Glutamatergic neuron (in vitro differentiated cells): ENCODE data around the gene MAPK8. TPM values are rescaled to one million over a fixed set of nuclear protein-coding genes. Genes with fewer than 3 reads are reported as not detected.

ENCODE experiments used
- DNase-seq: peaks from one replicate; pipeline ENCODE4 v3.0.0; 2022
- H3K27ac Mint-ChIP-seq: one replicate; pipeline ENCODE4 v1.8.0; 2020; ENCODE audit warnings: mild to moderate bottlenecking, mixed read lengths, inconsistent platforms; ENCODE audit not compliant: unreplicated experiment
- H3K27me3 Mint-ChIP-seq: one replicate; pipeline ENCODE4 v1.8.0; 2020; ENCODE audit warnings: mild to moderate bottlenecking, moderate library complexity, mixed read lengths, inconsistent platforms; ENCODE audit not compliant: unreplicated experiment
- H3K36me3 Mint-ChIP-seq: one replicate; pipeline ENCODE4 v1.8.0; 2020; ENCODE audit warnings: mild to moderate bottlenecking, mixed read lengths, inconsistent platforms; ENCODE audit not compliant: unreplicated experiment
- H3K4me1 Mint-ChIP-seq: one replicate; pipeline ENCODE4 v1.8.0; 2020; ENCODE audit warnings: mild to moderate bottlenecking, low read depth, mixed read lengths, inconsistent platforms; ENCODE audit not compliant: unreplicated experiment
- H3K4me3 Mint-ChIP-seq: one replicate; pipeline ENCODE4 v1.8.0; 2020; ENCODE audit warnings: mild to moderate bottlenecking, mixed read lengths, inconsistent platforms; ENCODE audit not compliant: unreplicated experiment
- H3K9me3 Mint-ChIP-seq: one replicate; pipeline ENCODE4 v1.8.0; 2020; ENCODE audit warnings: mild to moderate bottlenecking, moderate library complexity, mixed read lengths, inconsistent platforms; ENCODE audit not compliant: unreplicated experiment
- total RNA-seq: library from RNA; stranded (reverse); fragmentation: NEBNext Ultra II Directional; extraction: Animal tissue kit (Norgen Biotek cat#: 25700); gene quantifications from one replicate; pipeline ENCODE4 v1.2.1, GENCODE V29; 2021; ENCODE audit not compliant: unreplicated experiment
- TF ChIP-seq, protein P1 (sequence below): fragments of 200-600 bp; sonication (generic); IDR thresholded peaks from one replicate; pipeline ENCODE4 v1.5.0; 2021; ENCODE audit not compliant: partially characterized antibody, unreplicated experiment

The MAPK8 gene
- total RNA-seq, 1 donor from 2014 or later = 317 TPM

DNA sequence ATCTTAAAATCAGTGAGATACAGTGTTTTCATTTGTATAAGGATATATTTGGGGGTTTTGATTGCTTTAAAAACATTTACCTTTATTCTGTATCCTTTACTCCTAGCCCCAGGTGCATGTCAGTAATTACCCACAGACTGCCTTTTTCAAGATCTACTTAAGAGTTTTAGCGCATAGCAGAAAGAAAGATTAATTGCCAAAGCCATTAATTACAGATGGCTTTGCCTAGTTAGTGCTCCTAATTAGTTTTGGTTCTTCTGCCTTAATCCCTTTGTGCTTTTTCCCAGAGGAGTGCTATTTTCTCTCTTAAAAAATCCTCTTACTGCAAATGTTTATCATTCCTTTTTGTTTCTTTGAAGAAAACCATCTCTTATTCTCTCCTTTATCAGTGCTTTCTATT is 122.8 kb downstream of the MAPK8 start:
- DNase-seq = no peak
- Mint-ChIP-seq H3K27ac (no peak overlapping the region), H3K4me3 (no peak overlapping the region), H3K4me1 (peaks cover 13% of the 10 kb centered on the region), H3K27me3 (no peaks in the 10 kb centered on the region), H3K36me3 (no peaks in the 10 kb centered on the region), H3K9me3 (no peaks in the 10 kb centered on the region)
- TF ChIP-seq, protein P1, sequence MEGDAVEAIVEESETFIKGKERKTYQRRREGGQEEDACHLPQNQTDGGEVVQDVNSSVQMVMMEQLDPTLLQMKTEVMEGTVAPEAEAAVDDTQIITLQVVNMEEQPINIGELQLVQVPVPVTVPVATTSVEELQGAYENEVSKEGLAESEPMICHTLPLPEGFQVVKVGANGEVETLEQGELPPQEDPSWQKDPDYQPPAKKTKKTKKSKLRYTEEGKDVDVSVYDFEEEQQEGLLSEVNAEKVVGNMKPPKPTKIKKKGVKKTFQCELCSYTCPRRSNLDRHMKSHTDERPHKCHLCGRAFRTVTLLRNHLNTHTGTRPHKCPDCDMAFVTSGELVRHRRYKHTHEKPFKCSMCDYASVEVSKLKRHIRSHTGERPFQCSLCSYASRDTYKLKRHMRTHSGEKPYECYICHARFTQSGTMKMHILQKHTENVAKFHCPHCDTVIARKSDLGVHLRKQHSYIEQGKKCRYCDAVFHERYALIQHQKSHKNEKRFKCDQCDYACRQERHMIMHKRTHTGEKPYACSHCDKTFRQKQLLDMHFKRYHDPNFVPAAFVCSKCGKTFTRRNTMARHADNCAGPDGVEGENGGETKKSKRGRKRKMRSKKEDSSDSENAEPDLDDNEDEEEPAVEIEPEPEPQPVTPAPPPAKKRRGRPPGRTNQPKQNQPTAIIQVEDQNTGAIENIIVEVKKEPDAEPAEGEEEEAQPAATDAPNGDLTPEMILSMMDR = no peak

DNA sequence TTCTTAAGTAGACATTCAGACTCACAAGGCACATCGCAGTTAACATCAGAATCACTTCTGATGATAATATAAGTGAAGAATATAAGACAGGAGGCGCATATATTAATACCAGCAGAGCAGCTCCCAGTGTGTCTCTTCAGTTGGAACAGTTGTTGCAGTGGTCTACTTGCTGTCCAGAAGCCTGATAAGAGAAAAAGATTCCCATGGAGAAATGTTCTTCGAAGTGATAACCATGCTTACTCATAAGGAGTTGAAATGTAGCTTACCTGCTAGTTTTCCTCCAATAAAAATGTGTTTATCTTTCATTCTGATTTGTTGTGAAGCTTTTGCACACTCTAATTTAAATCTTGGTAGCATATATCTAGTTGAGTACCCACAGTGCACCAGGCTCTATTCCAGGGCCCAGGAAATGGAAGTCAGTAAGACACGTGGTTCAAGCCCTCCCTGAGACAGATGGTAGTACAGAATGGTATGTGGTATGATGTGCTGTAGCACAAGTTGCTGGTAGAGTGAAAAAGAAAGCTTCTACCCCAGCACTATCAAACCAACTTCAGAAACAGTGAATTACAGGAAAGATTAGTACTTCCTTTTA is 124.0 kb downstream of the MAPK8 start:
- H3K9me3 Mint-ChIP-seq = no peaks in the 10 kb centered on the region
- H3K4me1 Mint-ChIP-seq = peaks cover 16% of the 10 kb centered on the region
- no peaks in the 10 kb centered on the region for H3K27me3 Mint-ChIP-seq
- TF ChIP-seq, protein P1 = no peak
- H3K27ac Mint-ChIP-seq = no peak overlapping the region
- no peak for DNase-seq
- no peak overlapping the region for H3K4me3 Mint-ChIP-seq
- H3K36me3 Mint-ChIP-seq = no peaks in the 10 kb centered on the region

DNA sequence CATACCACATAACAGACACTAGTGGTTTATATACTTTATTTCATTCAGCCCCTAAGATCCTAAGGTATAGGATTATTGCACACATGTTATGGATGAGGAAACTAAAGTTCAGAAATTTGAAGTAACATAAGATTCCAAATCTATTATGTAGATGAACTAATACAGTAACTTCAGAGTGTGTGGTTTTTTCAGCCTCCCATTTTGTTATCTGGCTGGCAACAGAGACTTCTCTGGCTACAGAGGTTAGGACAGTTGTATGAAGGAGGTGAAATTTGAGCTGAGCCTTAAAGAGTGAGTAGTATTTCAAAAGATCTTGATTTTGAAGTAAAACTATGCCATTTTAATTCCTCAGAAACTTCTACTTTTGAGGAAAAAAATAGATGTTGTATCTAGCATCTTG is 125.4 kb downstream of the MAPK8 start:
- Mint-ChIP-seq H3K27me3 (no peaks in the 10 kb centered on the region), H3K4me1 (peaks cover 16% of the 10 kb centered on the region), H3K4me3 (no peak overlapping the region), H3K9me3 (no peaks in the 10 kb centered on the region), H3K27ac (no peak overlapping the region), H3K36me3 (no peaks in the 10 kb centered on the region)
- DNase-seq = no peak
- TF ChIP-seq, protein P1 = no peak

DNA sequence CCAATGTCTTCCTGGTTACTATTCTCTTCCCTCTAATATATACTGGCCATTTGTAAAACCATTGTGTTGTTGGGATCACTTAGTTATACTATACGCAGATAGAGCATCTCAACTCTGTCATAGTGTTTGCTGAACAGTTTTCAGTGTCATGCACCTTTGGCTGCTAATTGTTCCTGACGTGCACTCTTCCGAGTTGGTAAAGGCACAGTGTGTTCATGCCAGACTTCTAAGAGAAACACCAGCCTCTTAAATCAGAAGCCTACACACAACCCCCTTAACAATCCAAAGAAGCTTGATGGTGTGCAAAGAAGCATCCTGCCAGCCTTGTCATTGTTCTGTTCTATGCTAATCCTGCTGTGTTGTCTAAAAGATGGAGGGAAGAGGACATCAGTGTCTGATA is 131.1 kb downstream of the MAPK8 start:
- DNase-seq = no peak
- H3K4me1 Mint-ChIP-seq = peaks cover 6% of the 10 kb centered on the region
- TF ChIP-seq, protein P1 = no peak
- no peaks in the 10 kb centered on the region for H3K27me3 Mint-ChIP-seq
- H3K4me3 Mint-ChIP-seq = no peak overlapping the region
- no peaks in the 10 kb centered on the region for H3K36me3 Mint-ChIP-seq
- peaks cover 2% of the 10 kb centered on the region for H3K9me3 Mint-ChIP-seq
- H3K27ac Mint-ChIP-seq = no peak overlapping the region

DNA sequence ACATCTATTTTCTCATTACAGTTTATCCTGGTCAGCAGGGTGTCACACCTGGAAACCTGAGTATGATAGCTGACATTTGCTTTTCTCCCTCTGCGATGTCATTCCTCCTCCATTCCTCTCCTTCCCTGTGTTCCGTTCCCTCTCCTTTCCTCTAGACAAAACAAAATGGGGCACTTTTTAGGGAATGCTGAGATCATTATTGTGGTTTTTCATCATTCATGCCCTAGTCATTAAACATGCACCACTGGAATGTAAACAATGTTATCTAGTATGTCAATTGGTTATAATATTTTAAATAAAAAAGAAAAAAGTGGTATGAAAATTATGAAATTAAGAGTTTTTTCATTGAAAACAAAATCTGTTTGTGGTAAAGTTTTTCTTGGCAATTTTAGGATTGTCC is 132.6 kb downstream of the MAPK8 start:
- H3K9me3 Mint-ChIP-seq = peaks cover 10% of the 10 kb centered on the region
- H3K4me1 Mint-ChIP-seq = peaks cover 9% of the 10 kb centered on the region
- H3K27ac Mint-ChIP-seq = no peak overlapping the region
- H3K4me3 Mint-ChIP-seq = no peak overlapping the region
- TF ChIP-seq, protein P1 = no peak
- H3K27me3 Mint-ChIP-seq = peaks cover under 1% of the 10 kb centered on the region
- no peaks in the 10 kb centered on the region for H3K36me3 Mint-ChIP-seq
- no peak for DNase-seq
